T-helper 1 cell treated with Interleukin-12 subunit alpha and Interleukin-12 subunit beta and Interleukin-4 antibody, amounts not matched to agents 30 μg/mL and 1 μg/mL, for 36 hours (primary cell): ENCODE data around the gene TLR9.

Experiments
- H3K27ac Mint-ChIP-seq: one replicate; pipeline ENCODE4 v1.8.0; 2021; ENCODE audit warnings: mild to moderate bottlenecking, mixed read lengths
- H3K27me3 Mint-ChIP-seq: one replicate; pipeline ENCODE4 v1.8.0; 2021; ENCODE audit warnings: low read depth, mixed read lengths
- H3K36me3 Mint-ChIP-seq: one replicate; pipeline ENCODE4 v1.8.0; 2021; ENCODE audit warnings: low read depth, mixed read lengths
- H3K4me1 Mint-ChIP-seq: one replicate; pipeline ENCODE4 v1.8.0; 2021; ENCODE audit warnings: low read depth, mixed read lengths
- H3K4me3 Mint-ChIP-seq: one replicate; pipeline ENCODE4 v1.8.0; 2021; ENCODE audit warnings: mild to moderate bottlenecking, moderate library complexity, mixed read lengths
- H3K9me3 Mint-ChIP-seq: one replicate; pipeline ENCODE4 v1.8.0; 2021; ENCODE audit warnings: mixed read lengths

The TLR9 gene

GRCh38 chr3:52240059-52240885 lies 14.8 kb upstream of the TLR9 start:
- peak overlapping the region; percentile 97 for H3K4me3 Mint-ChIP-seq
- peaks cover 60% of the 10 kb centered on the region for H3K4me1 Mint-ChIP-seq
- peaks cover 25% of the 10 kb centered on the region for H3K36me3 Mint-ChIP-seq
- no peaks in the 10 kb centered on the region for H3K9me3 Mint-ChIP-seq
- peak overlapping the region; percentile 98 for H3K27ac Mint-ChIP-seq
- H3K27me3 Mint-ChIP-seq = no peaks in the 10 kb centered on the region

- Mint-ChIP-seq H3K9me3 (no peaks in the 10 kb centered on the region), H3K4me3 (peak within 1 kb of the TSS; percentile 97), H3K4me1 (peaks cover 54% of the 10 kb centered on the region), H3K36me3 (peaks cover 27% of the 10 kb centered on the region), H3K27ac (peak within 1 kb of the TSS; percentile 98), H3K27me3 (no peaks in the 10 kb centered on the region)
Measured at GRCh38 chr3:52238761-52239701, 13.6 kb upstream of the TLR9 start, which contains the start of gene TWF2. TWF2 (minus strand) TSS chr3:52239158; CDS start chr3:52239016, 142 bp downstream.

GRCh38 chr3:52238193-52238760 lies 12.8 kb upstream of the TLR9 start:
- Mint-ChIP-seq H3K9me3 (no peaks in the 10 kb centered on the region), H3K4me3 (peak overlapping the region; percentile 97), H3K36me3 (peaks cover 27% of the 10 kb centered on the region), H3K4me1 (peaks cover 52% of the 10 kb centered on the region), H3K27ac (peak overlapping the region; percentile 92), H3K27me3 (no peaks in the 10 kb centered on the region)

GRCh38 chr3:52237657-52238172 lies 12.3 kb upstream of the TLR9 start:
- no peaks in the 10 kb centered on the region for H3K9me3 Mint-ChIP-seq
- no peaks in the 10 kb centered on the region for H3K27me3 Mint-ChIP-seq
- peaks cover 27% of the 10 kb centered on the region for H3K36me3 Mint-ChIP-seq
- peak overlapping the region; percentile 97 for H3K4me3 Mint-ChIP-seq
- peaks cover 51% of the 10 kb centered on the region for H3K4me1 Mint-ChIP-seq
- H3K27ac Mint-ChIP-seq = peak overlapping the region; percentile 92

GRCh38 chr3:52237006-52237656 lies 11.7 kb upstream of the TLR9 start:
- no peaks in the 10 kb centered on the region for H3K9me3 Mint-ChIP-seq
- H3K27ac Mint-ChIP-seq = peak overlapping the region; percentile 20
- peaks cover 27% of the 10 kb centered on the region for H3K36me3 Mint-ChIP-seq
- peak overlapping the region; percentile 97 for H3K4me3 Mint-ChIP-seq
- H3K4me1 Mint-ChIP-seq = peaks cover 49% of the 10 kb centered on the region
- H3K27me3 Mint-ChIP-seq = no peaks in the 10 kb centered on the region

GRCh38 chr3:52236424-52236886 lies 11.0 kb upstream of the TLR9 start:
- Mint-ChIP-seq H3K4me3 (peak overlapping the region; percentile 7), H3K4me1 (peaks cover 46% of the 10 kb centered on the region), H3K27ac (no peak overlapping the region), H3K36me3 (peaks cover 31% of the 10 kb centered on the region), H3K27me3 (no peaks in the 10 kb centered on the region), H3K9me3 (no peaks in the 10 kb centered on the region)

- H3K4me3 Mint-ChIP-seq = no peak overlapping the region
- no peaks in the 10 kb centered on the region for H3K27me3 Mint-ChIP-seq
- H3K4me1 Mint-ChIP-seq = peaks cover 33% of the 10 kb centered on the region
- H3K27ac Mint-ChIP-seq = no peak overlapping the region
- no peaks in the 10 kb centered on the region for H3K9me3 Mint-ChIP-seq
- H3K36me3 Mint-ChIP-seq = peaks cover 35% of the 10 kb centered on the region
Measured at GRCh38 chr3:52234516-52235447, 9.3 kb upstream of the TLR9 start.

- Mint-ChIP-seq H3K4me1 (peaks cover 32% of the 10 kb centered on the region), H3K27me3 (no peaks in the 10 kb centered on the region), H3K27ac (no peak overlapping the region), H3K36me3 (peaks cover 32% of the 10 kb centered on the region), H3K9me3 (no peaks in the 10 kb centered on the region), H3K4me3 (no peak overlapping the region)
Measured at GRCh38 chr3:52233968-52234367, 8.5 kb upstream of the TLR9 start.

GRCh38 chr3:52233108-52233591 lies 7.7 kb upstream of the TLR9 start:
- peak overlapping the region; percentile 31 for H3K27ac Mint-ChIP-seq
- H3K4me1 Mint-ChIP-seq = peaks cover 26% of the 10 kb centered on the region
- H3K4me3 Mint-ChIP-seq = no peak overlapping the region
- peaks cover 28% of the 10 kb centered on the region for H3K36me3 Mint-ChIP-seq
- H3K27me3 Mint-ChIP-seq = no peaks in the 10 kb centered on the region
- H3K9me3 Mint-ChIP-seq = no peaks in the 10 kb centered on the region

GRCh38 chr3:52232279-52233107 lies 7.0 kb upstream of the TLR9 start:
- no peaks in the 10 kb centered on the region for H3K27me3 Mint-ChIP-seq
- H3K27ac Mint-ChIP-seq = peak overlapping the region; percentile 31
- no peak overlapping the region for H3K4me3 Mint-ChIP-seq
- H3K9me3 Mint-ChIP-seq = no peaks in the 10 kb centered on the region
- H3K4me1 Mint-ChIP-seq = peaks cover 26% of the 10 kb centered on the region
- H3K36me3 Mint-ChIP-seq = peaks cover 28% of the 10 kb centered on the region

GRCh38 chr3:52231502-52232278 lies 6.2 kb upstream of the TLR9 start:
- peaks cover 26% of the 10 kb centered on the region for H3K36me3 Mint-ChIP-seq
- peaks cover 26% of the 10 kb centered on the region for H3K4me1 Mint-ChIP-seq
- H3K27ac Mint-ChIP-seq = peak overlapping the region; percentile 72

More at GRCh38 chr3:52231502-52232278, 6.2 kb upstream of the TLR9 start:
- Mint-ChIP-seq H3K27me3 (no peaks in the 10 kb centered on the region), H3K4me3 (peak overlapping the region; percentile 34), H3K9me3 (no peaks in the 10 kb centered on the region)
